T-helper 1 cell treated with Interleukin-12 subunit alpha and Interleukin-12 subunit beta and Interleukin-4 antibody, amounts not matched to agents 30 μg/mL and 1 μg/mL, for 36 hours (primary cell): Measurements from ENCODE around the gene KCNJ4.
"Not testable (repeated sequence)": the region's sequence is repeated elsewhere in the genome, so short reads cannot be mapped to it uniquely, and the experiment has no call there.

Source experiments
- H3K27ac Mint-ChIP-seq: one replicate; pipeline ENCODE4 v1.8.0; 2021; ENCODE audit warnings: mild to moderate bottlenecking, mixed read lengths
- H3K27me3 Mint-ChIP-seq: one replicate; pipeline ENCODE4 v1.8.0; 2021; ENCODE audit warnings: low read depth, mixed read lengths
- H3K36me3 Mint-ChIP-seq: one replicate; pipeline ENCODE4 v1.8.0; 2021; ENCODE audit warnings: low read depth, mixed read lengths
- H3K4me1 Mint-ChIP-seq: one replicate; pipeline ENCODE4 v1.8.0; 2021; ENCODE audit warnings: low read depth, mixed read lengths
- H3K4me3 Mint-ChIP-seq: one replicate; pipeline ENCODE4 v1.8.0; 2021; ENCODE audit warnings: mild to moderate bottlenecking, moderate library complexity, mixed read lengths
- H3K9me3 Mint-ChIP-seq: one replicate; pipeline ENCODE4 v1.8.0; 2021; ENCODE audit warnings: mixed read lengths

Gene KCNJ4

GRCh38 chr22:38482662-38483308 lies 27.8 kb upstream of the KCNJ4 start:
- Mint-ChIP-seq H3K4me1 (peaks cover 7% of the 10 kb centered on the region), H3K9me3 (no peaks in the 10 kb centered on the region), H3K27ac (peak overlapping the region; percentile 9), H3K36me3 (peaks cover 53% of the 10 kb centered on the region), H3K4me3 (no peak overlapping the region), H3K27me3 (no peaks in the 10 kb centered on the region)

- Mint-ChIP-seq H3K36me3 (peaks cover 50% of the 10 kb centered on the region), H3K9me3 (no peaks in the 10 kb centered on the region), H3K27ac (no peak overlapping the region), H3K27me3 (no peaks in the 10 kb centered on the region), H3K4me3 (no peak overlapping the region), H3K4me1 (peaks cover 6% of the 10 kb centered on the region)
Observed at GRCh38 chr22:38481871-38482332, 26.9 kb upstream of the KCNJ4 start.

GRCh38 chr22:38481162-38481870 lies 26.3 kb upstream of the KCNJ4 start:
- Mint-ChIP-seq H3K4me1 (peaks cover 5% of the 10 kb centered on the region), H3K36me3 (peaks cover 45% of the 10 kb centered on the region), H3K27ac (peak overlapping the region; percentile 27), H3K9me3 (no peaks in the 10 kb centered on the region), H3K4me3 (no peak overlapping the region), H3K27me3 (no peaks in the 10 kb centered on the region)

- Mint-ChIP-seq H3K4me1 (peaks cover 4% of the 10 kb centered on the region), H3K27me3 (no peaks in the 10 kb centered on the region), H3K4me3 (no peak overlapping the region), H3K27ac (no peak overlapping the region), H3K36me3 (peaks cover 29% of the 10 kb centered on the region), H3K9me3 (no peaks in the 10 kb centered on the region)
Observed at GRCh38 chr22:38479096-38479837, 24.3 kb upstream of the KCNJ4 start.

GRCh38 chr22:38477585-38477984 lies 22.6 kb upstream of the KCNJ4 start:
- H3K4me3 Mint-ChIP-seq = no peak overlapping the region
- peaks cover 14% of the 10 kb centered on the region for H3K36me3 Mint-ChIP-seq
- no peaks in the 10 kb centered on the region for H3K4me1 Mint-ChIP-seq
- H3K27me3 Mint-ChIP-seq = no peaks in the 10 kb centered on the region
- H3K9me3 Mint-ChIP-seq = no peaks in the 10 kb centered on the region
- no peak overlapping the region for H3K27ac Mint-ChIP-seq

GRCh38 chr22:38474003-38474607 lies 19.1 kb upstream of the KCNJ4 start:
- Mint-ChIP-seq H3K4me1 (no peaks in the 10 kb centered on the region), H3K4me3 (no peak overlapping the region), H3K27ac (no peak overlapping the region)

GRCh38 chr22:38471237-38471636 lies 16.2 kb upstream of the KCNJ4 start:
- H3K4me3 Mint-ChIP-seq = no peak overlapping the region
- H3K4me1 Mint-ChIP-seq = peaks cover 8% of the 10 kb centered on the region
- no peak overlapping the region for H3K27ac Mint-ChIP-seq
- peaks cover 13% of the 10 kb centered on the region for H3K27me3 Mint-ChIP-seq
- H3K9me3 Mint-ChIP-seq = no peaks in the 10 kb centered on the region
- H3K36me3 Mint-ChIP-seq = no peaks in the 10 kb centered on the region

More at GRCh38 chr22:38474003-38474607, 19.1 kb upstream of the KCNJ4 start:
- no peaks in the 10 kb centered on the region for H3K9me3 Mint-ChIP-seq
- H3K27me3 Mint-ChIP-seq = no peaks in the 10 kb centered on the region
- no peaks in the 10 kb centered on the region for H3K36me3 Mint-ChIP-seq

- H3K36me3 Mint-ChIP-seq, H3K9me3 Mint-ChIP-seq, H3K4me1 Mint-ChIP-seq, H3K27ac Mint-ChIP-seq, H3K4me3 Mint-ChIP-seq: not testable (repeated sequence)
- H3K27me3 Mint-ChIP-seq = peaks cover 21% of the 10 kb centered on the region
Observed at GRCh38 chr22:38470179-38470578, 15.2 kb upstream of the KCNJ4 start.

GRCh38 chr22:38469306-38469781 lies 14.3 kb upstream of the KCNJ4 start:
- no peaks in the 10 kb centered on the region for H3K9me3 Mint-ChIP-seq
- no peak overlapping the region for H3K4me3 Mint-ChIP-seq
- peaks cover 8% of the 10 kb centered on the region for H3K4me1 Mint-ChIP-seq
- peaks cover 29% of the 10 kb centered on the region for H3K27me3 Mint-ChIP-seq
- H3K27ac Mint-ChIP-seq = no peak overlapping the region
- no peaks in the 10 kb centered on the region for H3K36me3 Mint-ChIP-seq

- no peaks in the 10 kb centered on the region for H3K36me3 Mint-ChIP-seq
- no peak overlapping the region for H3K4me3 Mint-ChIP-seq
- peaks cover 36% of the 10 kb centered on the region for H3K27me3 Mint-ChIP-seq
- H3K4me1 Mint-ChIP-seq = peaks cover 8% of the 10 kb centered on the region
- no peak overlapping the region for H3K27ac Mint-ChIP-seq
- no peaks in the 10 kb centered on the region for H3K9me3 Mint-ChIP-seq
Observed at GRCh38 chr22:38468443-38469305, 13.7 kb upstream of the KCNJ4 start.

GRCh38 chr22:38467904-38468442 lies 13.0 kb upstream of the KCNJ4 start, which contains the start of gene KDELR3:
TSS of gene KDELR3 (plus strand) at chr22:38468096. CDS start at chr22:38468234, 138 bp downstream.
- no peaks in the 10 kb centered on the region for H3K36me3 Mint-ChIP-seq
- peaks cover 43% of the 10 kb centered on the region for H3K27me3 Mint-ChIP-seq
- peak within 1 kb of the TSS; percentile 72 for H3K4me3 Mint-ChIP-seq
- H3K27ac Mint-ChIP-seq = peak within 1 kb of the TSS; percentile 19
- no peaks in the 10 kb centered on the region for H3K9me3 Mint-ChIP-seq
- H3K4me1 Mint-ChIP-seq = peaks cover 8% of the 10 kb centered on the region

GRCh38 chr22:38467438-38467903 lies 12.5 kb upstream of the KCNJ4 start:
- H3K4me1 Mint-ChIP-seq = peaks cover 8% of the 10 kb centered on the region
- H3K27ac Mint-ChIP-seq = no peak overlapping the region
- H3K9me3 Mint-ChIP-seq = no peaks in the 10 kb centered on the region

GRCh38 chr22:38465673-38466490 lies 10.9 kb upstream of the KCNJ4 start:
- peaks cover 62% of the 10 kb centered on the region for H3K27me3 Mint-ChIP-seq
- peaks cover 8% of the 10 kb centered on the region for H3K4me1 Mint-ChIP-seq
- no peaks in the 10 kb centered on the region for H3K9me3 Mint-ChIP-seq
- H3K36me3 Mint-ChIP-seq = no peaks in the 10 kb centered on the region
- H3K4me3 Mint-ChIP-seq = no peak overlapping the region
- H3K27ac Mint-ChIP-seq = no peak overlapping the region

More at GRCh38 chr22:38467438-38467903, 12.5 kb upstream of the KCNJ4 start:
- H3K4me3 Mint-ChIP-seq = peak overlapping the region; percentile 72
- H3K36me3 Mint-ChIP-seq = no peaks in the 10 kb centered on the region
- peaks cover 46% of the 10 kb centered on the region for H3K27me3 Mint-ChIP-seq
